Activated CD4-positive, alpha-beta memory T cell treated with anti-CD3 and anti-CD28 coated beads for 36 hours (primary cell): ENCODE measurements around the gene SYCN. TPM values are rescaled to one million over a fixed set of nuclear protein-coding genes. Genes with fewer than 3 reads are reported as not detected.

ENCODE experiments used
- CTCF ChIA-PET: fragments of 350-600 bp; sonication (Branson Sonifier 250); formaldehyde crosslinking; loops from one replicate; lab custom pipeline; 2021; ENCODE audit warnings: antibody characterized with exemption, inconsistent platforms; lab: Charles Lee
- POLR2A ChIA-PET: fragments of 350-600 bp; sonication (Branson Sonifier 250); formaldehyde crosslinking; loops from one replicate; lab custom pipeline; 2021; ENCODE audit warnings: antibody characterized with exemption; lab: Charles Lee
- DNase-seq: peaks from one replicate; pipeline ENCODE4 v3.0.0-alpha.2; 2020
- H3K27ac Mint-ChIP-seq: one replicate; pipeline ENCODE4 v1.8.0; 2021; ENCODE audit warnings: mixed read lengths
- H3K27me3 Mint-ChIP-seq: one replicate; pipeline ENCODE4 v1.8.0; 2021; ENCODE audit warnings: mixed read lengths
- H3K36me3 Mint-ChIP-seq: one replicate; pipeline ENCODE4 v1.8.0; 2021; ENCODE audit warnings: mixed read lengths
- H3K4me1 Mint-ChIP-seq: one replicate; pipeline ENCODE4 v1.8.0; 2021; ENCODE audit warnings: low read depth, mixed read lengths
- H3K4me3 Mint-ChIP-seq: one replicate; pipeline ENCODE4 v1.8.0; 2021; ENCODE audit warnings: mild to moderate bottlenecking, mixed read lengths
- H3K9me3 Mint-ChIP-seq: one replicate; pipeline ENCODE4 v1.8.0; 2021; ENCODE audit warnings: mixed read lengths
- intact Hi-C: fragments of 100-400 bp; cut with micrococcal nuclease; formaldehyde crosslinking; loops from one replicate; pipeline ENCODE4 v1.15.1; 2023
- total RNA-seq, 2 experiments: library from RNA; stranded (reverse); gene quantifications; one replicate each; pipeline ENCODE4 v1.2.3, GENCODE V29; 2021

SYCN gene
- total RNA-seq, 2 experiments from 2014 or later = not detected

DNA sequence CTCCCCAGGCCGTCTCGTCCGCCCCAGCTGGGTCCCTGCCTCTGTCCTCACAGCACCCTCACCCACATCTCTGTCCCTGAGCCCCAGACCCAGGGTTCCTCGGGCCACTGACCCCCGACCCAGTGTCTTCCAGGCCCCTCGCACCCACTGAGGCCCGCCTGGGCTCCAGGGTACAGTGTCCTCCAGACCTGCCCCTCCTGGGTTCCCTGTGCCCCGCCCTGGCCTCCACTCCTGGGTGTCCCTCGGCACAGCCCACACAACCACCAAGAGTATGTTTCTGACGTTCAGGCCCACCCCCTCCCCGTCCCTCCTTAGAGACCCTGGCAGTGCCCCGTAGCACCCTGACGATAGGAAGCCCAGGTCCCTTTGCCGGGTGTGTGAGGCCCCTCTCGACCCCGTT, 29.9 kb downstream of the SYCN start:
- no peaks in the 10 kb centered on the region for H3K9me3 Mint-ChIP-seq
- intact Hi-C loops = no loop called here
- H3K4me3 Mint-ChIP-seq = no peak overlapping the region
- H3K27ac Mint-ChIP-seq = no peak overlapping the region
- no peaks in the 10 kb centered on the region for H3K27me3 Mint-ChIP-seq
- ChIA-PET POLR2A (no interaction called here), CTCF (no interaction called here)
- peaks cover 6% of the 10 kb centered on the region for H3K36me3 Mint-ChIP-seq
- DNase-seq = no peak
- H3K4me1 Mint-ChIP-seq = no peaks in the 10 kb centered on the region

DNA sequence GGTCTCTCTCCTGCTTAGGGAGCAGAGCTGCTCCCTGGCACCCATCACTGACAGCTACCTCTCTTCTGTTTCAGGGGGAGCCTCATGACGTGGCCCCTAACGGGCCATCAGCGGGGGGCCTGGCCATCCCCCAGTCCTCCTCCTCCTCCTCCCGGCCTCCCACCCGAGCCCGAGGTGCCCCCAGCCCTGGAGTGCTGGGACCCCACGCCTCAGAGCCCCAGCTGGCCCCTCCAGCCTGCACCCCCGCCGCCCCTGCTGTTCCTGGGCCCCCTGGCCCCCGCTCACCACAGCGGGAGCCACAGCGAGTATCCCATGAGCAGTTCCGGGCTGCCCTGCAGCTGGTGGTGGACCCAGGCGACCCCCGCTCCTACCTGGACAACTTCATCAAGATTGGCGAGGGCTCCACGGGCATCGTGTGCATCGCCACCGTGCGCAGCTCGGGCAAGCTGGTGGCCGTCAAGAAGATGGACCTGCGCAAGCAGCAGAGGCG, 30.5 kb downstream of the SYCN start:
- POLR2A ChIA-PET = no interaction called here
- no peaks in the 10 kb centered on the region for H3K27me3 Mint-ChIP-seq
- H3K27ac Mint-ChIP-seq = no peak overlapping the region
- no peak overlapping the region for H3K4me3 Mint-ChIP-seq
- H3K36me3 Mint-ChIP-seq = peaks cover 6% of the 10 kb centered on the region
- H3K9me3 Mint-ChIP-seq = no peaks in the 10 kb centered on the region
- DNase-seq = no peak
- intact Hi-C loops = no loop called here
- CTCF ChIA-PET = no interaction called here
- H3K4me1 Mint-ChIP-seq = no peaks in the 10 kb centered on the region

- no peak overlapping the region for H3K27ac Mint-ChIP-seq
- peaks cover 3% of the 10 kb centered on the region for H3K36me3 Mint-ChIP-seq
- H3K9me3 Mint-ChIP-seq = no peaks in the 10 kb centered on the region
- CTCF ChIA-PET = no interaction called here
- POLR2A ChIA-PET = no interaction called here
- DNase-seq = no peak
- H3K4me1 Mint-ChIP-seq = no peaks in the 10 kb centered on the region
- intact Hi-C loops = no loop called here
- no peaks in the 10 kb centered on the region for H3K27me3 Mint-ChIP-seq
- no peak overlapping the region for H3K4me3 Mint-ChIP-seq
These were observed 31.2 kb downstream of the SYCN start for GRCh38 chr19:39172700-39173501.

GRCh38 chr19:39171479-39172465, 32.3 kb downstream of the SYCN start:
- intact Hi-C loops = no loop called here
- Mint-ChIP-seq H3K4me3 (no peak overlapping the region), H3K36me3 (peaks cover 3% of the 10 kb centered on the region), H3K9me3 (no peaks in the 10 kb centered on the region), H3K4me1 (no peaks in the 10 kb centered on the region), H3K27ac (no peak overlapping the region), H3K27me3 (no peaks in the 10 kb centered on the region)
- CTCF ChIA-PET = no interaction called here
- POLR2A ChIA-PET = no interaction called here
- DNase-seq = no peak

GRCh38 chr19:39170386-39171231, 33.5 kb downstream of the SYCN start:
- H3K4me3 Mint-ChIP-seq = no peak overlapping the region
- H3K27me3 Mint-ChIP-seq = no peaks in the 10 kb centered on the region
- H3K9me3 Mint-ChIP-seq = no peaks in the 10 kb centered on the region
- H3K4me1 Mint-ChIP-seq = no peaks in the 10 kb centered on the region
- H3K27ac Mint-ChIP-seq = no peak overlapping the region
- ChIA-PET POLR2A (no interaction called here), CTCF (no interaction called here)
- no peaks in the 10 kb centered on the region for H3K36me3 Mint-ChIP-seq
- no peak for DNase-seq
- intact Hi-C loops = no loop called here

DNA sequence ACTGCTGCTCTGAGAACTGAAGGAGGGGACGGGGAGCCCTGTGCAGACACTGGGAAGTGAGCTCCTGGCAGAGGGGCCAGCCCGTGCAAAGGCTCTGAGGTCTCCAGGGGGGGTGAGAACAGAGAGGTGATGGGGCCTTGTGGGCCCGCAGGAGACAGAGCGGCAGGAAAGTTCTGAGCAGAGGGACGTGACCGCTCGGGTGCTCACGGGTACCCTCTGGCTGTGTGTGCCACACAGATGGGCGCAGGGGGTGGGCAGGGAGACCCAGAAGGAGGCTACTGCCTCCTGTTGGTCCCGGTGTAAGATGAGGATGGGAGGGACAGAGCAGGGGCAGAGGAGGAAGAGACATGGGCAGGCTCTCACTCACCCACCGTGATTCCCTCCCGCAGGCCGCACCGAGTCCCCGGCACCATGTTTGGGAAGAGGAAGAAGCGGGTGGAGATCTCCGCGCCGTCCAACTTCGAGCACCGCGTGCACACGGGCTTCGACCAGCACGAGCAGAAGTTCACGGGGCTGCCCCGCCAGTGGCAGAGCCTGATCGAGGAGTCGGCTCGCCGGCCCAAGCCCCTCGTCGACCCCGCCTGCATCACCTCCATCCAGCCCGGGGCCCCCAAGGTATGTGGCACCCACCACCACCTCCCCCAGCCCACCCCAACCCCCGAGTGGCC, 34.8 kb downstream of the SYCN start:
- Mint-ChIP-seq H3K27me3 (no peaks in the 10 kb centered on the region), H3K4me3 (no peak overlapping the region), H3K27ac (no peak overlapping the region), H3K36me3 (no peaks in the 10 kb centered on the region), H3K9me3 (no peaks in the 10 kb centered on the region), H3K4me1 (no peaks in the 10 kb centered on the region)
- POLR2A ChIA-PET = no interaction called here
- intact Hi-C loops = no loop called here
- no peak for DNase-seq
- CTCF ChIA-PET = no interaction called here

DNA sequence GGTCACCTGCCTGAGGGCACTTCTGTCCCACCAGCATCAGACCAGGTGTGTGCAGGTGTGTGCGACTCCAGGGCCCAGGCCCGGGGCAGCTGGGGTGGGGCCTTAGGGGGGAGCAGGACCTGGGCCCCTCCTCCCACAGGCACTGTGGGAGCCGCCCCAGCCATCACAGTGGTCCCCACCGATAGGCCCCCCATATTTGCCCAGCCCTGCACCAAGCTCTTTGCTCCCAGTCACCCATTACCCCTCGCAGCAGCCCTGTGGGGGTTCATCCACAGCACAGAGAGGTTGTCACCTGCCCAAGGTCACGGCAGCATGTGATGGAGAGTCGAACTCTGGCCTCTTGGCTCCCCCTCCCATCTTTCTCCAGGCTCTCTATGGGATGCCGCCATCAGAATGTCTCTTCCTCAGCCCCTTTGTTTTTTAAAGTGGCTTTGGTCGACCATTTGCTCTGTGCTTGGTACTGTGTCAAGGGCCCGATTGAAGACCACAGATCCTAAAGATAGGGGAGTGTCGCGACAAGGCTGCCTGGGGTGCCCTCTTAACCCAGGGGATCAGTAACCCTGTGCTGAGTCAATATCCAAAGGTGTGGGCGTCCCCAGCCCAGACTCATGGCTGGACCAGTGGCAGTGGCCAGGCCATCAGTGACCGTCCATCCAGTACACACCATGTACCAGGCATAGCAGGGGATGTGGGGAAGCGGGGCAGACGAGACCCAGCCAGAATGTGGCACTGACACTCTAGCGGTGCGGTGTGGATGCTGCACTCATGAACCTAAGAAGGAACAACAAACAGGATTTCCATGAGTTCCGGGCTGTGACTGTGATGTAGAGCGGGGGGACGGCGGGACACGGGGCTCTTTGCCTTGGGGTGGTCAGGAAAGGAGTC, 35.6 kb downstream of the SYCN start:
- Mint-ChIP-seq H3K27me3 (no peaks in the 10 kb centered on the region), H3K9me3 (no peaks in the 10 kb centered on the region), H3K4me1 (no peaks in the 10 kb centered on the region), H3K36me3 (no peaks in the 10 kb centered on the region), H3K4me3 (no peak overlapping the region), H3K27ac (no peak overlapping the region)
- ChIA-PET POLR2A (no interaction called here), CTCF (no interaction called here)
- DNase-seq = no peak
- intact Hi-C loops = no loop called here

- Mint-ChIP-seq H3K9me3 (no peaks in the 10 kb centered on the region), H3K27me3 (no peaks in the 10 kb centered on the region), H3K36me3 (no peaks in the 10 kb centered on the region), H3K4me1 (peaks cover 1% of the 10 kb centered on the region), H3K27ac (no peak overlapping the region), H3K4me3 (no peak overlapping the region)
- ChIA-PET CTCF (interaction anchor here (1.4 kb wide), 1 partner anchor 160 kb away, joined by 3 read pairs; no protein-coding TSS in a partner anchor), POLR2A (no interaction called here)
- no peak for DNase-seq
- intact Hi-C loops = no loop called here
These were observed 36.4 kb downstream of the SYCN start for GRCh38 chr19:39167461-39168257.

- ChIA-PET POLR2A (no interaction called here), CTCF (interaction anchor here (0.7 to 1.4 kb wide), 3 partner anchors 57 to 509 kb away, joined by 3 read pairs; no protein-coding TSS in a partner anchor)
- Mint-ChIP-seq H3K27me3 (no peaks in the 10 kb centered on the region), H3K4me1 (peaks cover 3% of the 10 kb centered on the region), H3K36me3 (no peaks in the 10 kb centered on the region), H3K4me3 (no peak overlapping the region), H3K9me3 (no peaks in the 10 kb centered on the region), H3K27ac (no peak overlapping the region)
- DNase-seq = no peak
- intact Hi-C loops = no loop called here
These were observed 37.3 kb downstream of the SYCN start for GRCh38 chr19:39166571-39167391.
